ENCODE data around the gene SULT4A1.

DNA sequence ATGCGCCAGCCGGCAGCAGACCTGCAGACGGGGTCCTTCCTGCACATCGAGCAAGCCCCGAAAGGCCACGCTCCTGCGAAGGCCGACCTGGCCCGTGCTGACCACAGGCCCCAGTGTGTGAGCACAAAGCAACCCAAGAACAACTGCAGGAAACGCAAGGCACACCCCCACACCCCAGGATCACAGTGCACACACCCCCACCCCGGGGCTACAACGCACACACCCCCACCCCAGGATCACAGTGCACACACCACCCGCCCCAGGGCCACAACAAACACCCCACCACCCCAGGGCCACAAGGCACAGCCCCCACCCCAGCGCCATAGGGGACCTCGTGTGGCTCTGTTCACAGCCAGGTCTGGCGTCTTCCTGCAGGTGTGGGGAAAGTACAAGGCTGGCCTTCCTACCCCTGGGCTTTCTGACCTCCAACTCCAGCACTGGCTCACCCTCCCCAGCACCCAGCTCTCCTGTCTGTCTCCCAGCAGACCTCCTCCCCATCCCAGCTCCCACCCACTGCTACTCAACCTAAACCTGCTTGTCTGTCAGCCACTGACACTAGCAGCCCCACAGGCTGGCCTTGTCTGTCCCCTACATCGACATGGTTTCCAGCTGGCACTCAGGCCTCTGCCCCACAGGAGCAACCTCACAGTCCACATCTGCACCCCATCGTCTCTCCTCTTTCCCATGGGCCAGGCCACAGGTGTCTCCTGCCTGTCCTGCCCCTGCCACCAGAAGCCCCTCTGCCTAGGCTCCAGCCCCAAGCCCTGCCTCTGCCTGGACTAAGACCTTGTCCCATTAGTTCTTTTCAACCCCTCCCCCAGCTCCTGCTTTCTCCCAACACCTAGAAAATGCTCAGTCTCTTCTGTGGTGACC, 29.7 kb downstream of the SULT4A1 start:
- TF ChIP-seq, protein P1, sequence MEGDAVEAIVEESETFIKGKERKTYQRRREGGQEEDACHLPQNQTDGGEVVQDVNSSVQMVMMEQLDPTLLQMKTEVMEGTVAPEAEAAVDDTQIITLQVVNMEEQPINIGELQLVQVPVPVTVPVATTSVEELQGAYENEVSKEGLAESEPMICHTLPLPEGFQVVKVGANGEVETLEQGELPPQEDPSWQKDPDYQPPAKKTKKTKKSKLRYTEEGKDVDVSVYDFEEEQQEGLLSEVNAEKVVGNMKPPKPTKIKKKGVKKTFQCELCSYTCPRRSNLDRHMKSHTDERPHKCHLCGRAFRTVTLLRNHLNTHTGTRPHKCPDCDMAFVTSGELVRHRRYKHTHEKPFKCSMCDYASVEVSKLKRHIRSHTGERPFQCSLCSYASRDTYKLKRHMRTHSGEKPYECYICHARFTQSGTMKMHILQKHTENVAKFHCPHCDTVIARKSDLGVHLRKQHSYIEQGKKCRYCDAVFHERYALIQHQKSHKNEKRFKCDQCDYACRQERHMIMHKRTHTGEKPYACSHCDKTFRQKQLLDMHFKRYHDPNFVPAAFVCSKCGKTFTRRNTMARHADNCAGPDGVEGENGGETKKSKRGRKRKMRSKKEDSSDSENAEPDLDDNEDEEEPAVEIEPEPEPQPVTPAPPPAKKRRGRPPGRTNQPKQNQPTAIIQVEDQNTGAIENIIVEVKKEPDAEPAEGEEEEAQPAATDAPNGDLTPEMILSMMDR (IDR thresholded peaks at IDR 0.05; ENCODE audit: control extremely low read depth in 1 of 3, insufficient read depth in 1 of 3, low read depth in 1 of 3, low read length in 3 of 3): no peak
- TF ChIP-seq EZH2 (IDR thresholded peaks at IDR 0.05; ENCODE audit: low read depth, low read length, severe bottlenecking): no peak
- TF ChIP-seq CBX8 (IDR thresholded peaks at IDR 0.05; ENCODE audit: borderline replicate concordance, low read depth, low read length): no peak
